K562 (cell line): Measurements from ENCODE around the gene KAZALD1. TPM values are rescaled to one million over a fixed set of nuclear protein-coding genes. Genes with fewer than 3 reads are reported as not detected.

Experiments
- ATAC-seq: fragments of 200-7000 bp; cut with Tn5 transposase; 3 replicates; pipeline ENCODE4 v1.9.1; 2020; ENCODE audit warnings: moderate library complexity
- BruUV-seq: library from RNA; stranded (reverse); fragments of 400-500 nt; replicated peaks from 2 replicates; lab custom pipeline; 2021; lab: Mats Ljungman, UMichigan
- CTCF ChIA-PET: fragments of 300-600 bp; formaldehyde crosslinking; extraction: SDS; loops from one replicate; lab custom pipeline; 2021; ENCODE audit warnings: low intra/inter-chr PET ratio; lab: Yijun Ruan, JAX
- POLR2A ChIA-PET: fragments of 300-600, 350-650 bp; sonication (Branson Sonifier 250); formaldehyde crosslinking; extraction: SDS; loops from one replicate; lab custom pipeline; 2021; ENCODE audit warnings: antibody characterized with exemption, inconsistent platforms; lab: Yijun Ruan, JAX
- DNase-seq, 4 experiments: peaks; one replicate each; pipeline versions ENCODE4 v3.0.0 to v3.0.0-alpha.2; 2011 to 2018; ENCODE audit warnings: low spot score in 3 of 4, mixed read lengths in 3 of 4; ENCODE audit errors: extremely low read depth in 1 of 4
- FAIRE-seq: peaks from 2 replicates; lab custom pipeline; 2011; peaks lifted over from hg19 to GRCh38; lab: Jason Lieb, UNC
- H2AFZ ChIP-seq: 2 replicates; pipeline ENCODE4 v1.6.0; 2011; ENCODE audit warnings: low read depth, low read length, control low read depth, inconsistent platforms
- H3K27ac ChIP-seq: fragments of 200-600 bp; 3 replicates; pipeline ENCODE4 v1.8.0; 2011; ENCODE audit warnings: low read depth, mild to moderate bottlenecking, control low read depth, inconsistent platforms, low read length, moderate library complexity, mixed read lengths; ENCODE audit errors: extremely low read depth
- H3K27me3 ChIP-seq, 2 experiments: fragments of 300-600 bp in 1 of 2; 2 replicates in 1 of 2; 3 replicates in 1 of 2; pipeline versions ENCODE4 v1.6.0 to v1.8.0; 2011; ENCODE audit warnings: inconsistent platforms in 2 of 2, low read length in 2 of 2, mild to moderate bottlenecking in 1 of 2, mixed read lengths in 1 of 2, moderate library complexity in 1 of 2; ENCODE audit not compliant: control insufficient read depth in 2 of 2, insufficient read depth in 2 of 2
- H3K36me3 ChIP-seq: fragments of 300-600 bp; 3 replicates; pipeline ENCODE4 v1.8.0; 2011; ENCODE audit warnings: mild to moderate bottlenecking, low read length, inconsistent platforms; ENCODE audit not compliant: control insufficient read depth, insufficient read depth
- H3K4me1 ChIP-seq, 2 experiments: fragments of 200-600 bp in 1 of 2; replicated peaks in 1 of 2; 2 replicates in 1 of 2; 3 replicates in 1 of 2; pipeline versions ENCODE4 v1.5.1 to v1.8.0; 2011; ENCODE audit warnings: inconsistent platforms in 2 of 2, low read length in 2 of 2, mild to moderate bottlenecking in 1 of 2, mixed read lengths in 1 of 2, moderate library complexity in 1 of 2; ENCODE audit not compliant: control insufficient read depth in 2 of 2, insufficient read depth in 2 of 2
- H3K4me2 ChIP-seq: 2 replicates; pipeline ENCODE4 v1.6.1; 2011; ENCODE audit warnings: low read length, control low read depth, inconsistent platforms, mixed read lengths; ENCODE audit not compliant: insufficient read depth
- H3K4me3 ChIP-seq: fragments of 200-600 bp; sonication (generic), shearing (Covaris generic); 2 replicates; pipeline ENCODE4 v1.5.1; 2016; ENCODE audit warnings: control low read depth, inconsistent platforms
- H3K79me2 ChIP-seq: fragments of 200-600 bp; 3 replicates; pipeline ENCODE4 v1.8.0; 2011; ENCODE audit warnings: low read length, inconsistent platforms; ENCODE audit not compliant: control insufficient read depth, insufficient read depth
- H3K9ac ChIP-seq, 2 experiments: 2 replicates each; pipeline versions ENCODE4 v1.6.0 to v1.6.1; 2011; ENCODE audit warnings: low read depth in 2 of 2, low read length in 2 of 2, control low read depth in 1 of 2, inconsistent platforms in 1 of 2, mild to moderate bottlenecking in 1 of 2, mixed read lengths in 1 of 2; ENCODE audit not compliant: insufficient read depth in 1 of 2
- H3K9me1 ChIP-seq: one replicate; pipeline ENCODE4 v1.6.0; 2011; ENCODE audit warnings: inconsistent platforms, mild to moderate bottlenecking, low read length, moderate library complexity; ENCODE audit not compliant: control insufficient read depth, insufficient read depth
- H3K9me3 ChIP-seq: replicated peaks from 2 replicates; pipeline ENCODE4 v1.5.1; 2011; ENCODE audit warnings: low read depth, low read length, inconsistent platforms; ENCODE audit not compliant: control insufficient read depth, insufficient read depth
- H4K20me1 ChIP-seq: replicated peaks from 2 replicates; pipeline ENCODE4 v1.6.1; 2011; ENCODE audit warnings: low read length, inconsistent platforms, mixed read lengths; ENCODE audit not compliant: control insufficient read depth, insufficient read depth
- FOXP1 ChIP-seq: sonication (generic); formaldehyde crosslinking; IDR thresholded peaks from 2 replicates; pipeline ENCODE4 v1.8.0; 2022; ENCODE audit warnings: mild to moderate bottlenecking, missing genetic modification reagents
- IFI16 ChIP-seq: fragments of 250-450 bp; sonication (Bioruptor Pico); IDR thresholded peaks from 2 replicates; pipeline ENCODE4 v2.1.2; 2022; ENCODE audit warnings: mild to moderate bottlenecking, inconsistent platforms
- IRF2 ChIP-seq: sonication (generic); formaldehyde crosslinking; IDR thresholded peaks from 2 replicates; pipeline ENCODE4 v1.8.1; 2022; ENCODE audit warnings: mild to moderate bottlenecking, missing genetic modification reagents
- PHF20 ChIP-seq: fragments of 450-650 bp; IDR thresholded peaks from 2 replicates; pipeline ENCODE4 v1.6.1; 2018; ENCODE audit not compliant: partially characterized antibody
- PYGO2 ChIP-seq: fragments of 450-650 bp; IDR thresholded peaks from 2 replicates; pipeline ENCODE4 v1.6.1; 2016; ENCODE audit warnings: mild to moderate bottlenecking, missing genetic modification characterization, moderate library complexity, missing compliant biosample characterization
- RCOR1 ChIP-seq, 2 experiments: IDR thresholded peaks; 2 replicates each; pipeline ENCODE4 v1.6.1; 2012; ENCODE audit warnings: low read depth in 2 of 2, low read length in 2 of 2, borderline replicate concordance in 1 of 2, improper control_type of control experiment in 1 of 2
- SMAD1 ChIP-seq: fragments of 150-350 bp; IDR thresholded peaks from 2 replicates; pipeline ENCODE4 v1.6.1; 2014; ENCODE audit warnings: low read length, low read depth; ENCODE audit not compliant: partially characterized antibody
- TAF9B ChIP-seq: fragments of 450-650 bp; IDR thresholded peaks from 2 replicates; pipeline ENCODE4 v1.6.1; 2018; ENCODE audit warnings: mild to moderate bottlenecking; ENCODE audit not compliant: partially characterized antibody
- TCFL5 ChIP-seq: fragments of 250-450 bp; sonication (Bioruptor Pico); conservative IDR thresholded peaks from 2 replicates; pipeline ENCODE4 v1.6.1; 2021; ENCODE audit warnings: mild to moderate bottlenecking, moderate library complexity, matching md5 sums
- TEAD2 ChIP-seq: fragments of 450-650 bp; IDR thresholded peaks from 2 replicates; pipeline ENCODE4 v1.6.1; 2016; ENCODE audit warnings: missing genetic modification characterization, control low read depth, missing compliant biosample characterization
- XRCC3 ChIP-seq: fragments of 450-650 bp; IDR thresholded peaks from 2 replicates; pipeline ENCODE4 v1.6.1; 2017; ENCODE audit warnings: mild to moderate bottlenecking, moderate library complexity
- ZBTB8A ChIP-seq: fragments of 450-650 bp; IDR thresholded peaks from 2 replicates; pipeline ENCODE4 v1.6.1; 2018; ENCODE audit warnings: mild to moderate bottlenecking, moderate library complexity; ENCODE audit not compliant: partially characterized antibody
- ZNF133 ChIP-seq: fragments of 250-450 bp; sonication (Bioruptor Pico); IDR thresholded peaks from 2 replicates; pipeline ENCODE4 v1.4.0; 2020; ENCODE audit warnings: mild to moderate bottlenecking
- ZNF224 ChIP-seq: sonication (generic); formaldehyde crosslinking; IDR thresholded peaks from 2 replicates; pipeline ENCODE4 v1.8.0; 2022; ENCODE audit warnings: mild to moderate bottlenecking, missing genetic modification reagents
- WGBS: fragments of 100-300 bp; shearing (Covaris generic); methylation state at CpG from one replicate; pipeline ENCODE4 v1.1.6; 2016; ENCODE audit warnings: low coverage, mixed read lengths; ENCODE audit not compliant: insufficient coverage; ENCODE audit errors: missing lambda C conversion rate; 5-methylcytosine and 5-hydroxymethylcytosine counted together
- in situ Hi-C: fragments of 300-500 bp; cut with MboI; formaldehyde crosslinking; loops from 4 replicates; pipeline ENCODE4 v1.15.0; 2018; ENCODE audit warnings: inconsistent platforms, mixed read lengths
- intact Hi-C: fragments of 100-400 bp; cut with micrococcal nuclease; formaldehyde crosslinking; loops from 2 replicates; pipeline ENCODE4 v1.14.2; 2022
- polyA plus RNA-seq, 8 experiments: library from polyadenylated mRNA; depleted of rRNA in 4 of 8; stranded (reverse) in 5 of 8; unstranded in 3 of 8; fragments of >200 nt; fragmentation: Nextera tagmentation in 2 of 8; fragmentation: Illumina TruSeq in 1 of 8; extraction: Ambion mirVana in 2 of 8; extraction: Trizol in 1 of 8; gene quantifications; 2 replicates each; pipeline versions ENCODE4 v1.2.1 to v1.2.3, GENCODE V29; 2011 to 2014; ENCODE audit warnings: inconsistent platforms in 1 of 8, missing spikeins in 1 of 8
- total RNA-seq, 7 experiments: library from RNA; depleted of rRNA in 6 of 7; stranded (reverse); fragments of >200 nt in 6 of 7; fragmentation: Illumina TruSeq in 2 of 7; extraction: Trizol in 2 of 7; gene quantifications; 2 replicates each; pipeline versions ENCODE4 v1.2.1 to v1.2.3, GENCODE V29; 2011 to 2021; ENCODE audit warnings: low replicate concordance in 1 of 7
- TF ChIP-seq, protein P1 (sequence below): fragments of 450-650 bp; IDR thresholded peaks from 2 replicates; pipeline ENCODE4 v1.6.1; 2016
- TF ChIP-seq, protein P2 (sequence below): fragments of 450-650 bp; formaldehyde crosslinking; IDR thresholded peaks from 2 replicates; pipeline ENCODE4 v1.4.0; 2022; ENCODE audit warnings: missing genetic modification characterization
- TF ChIP-seq, protein P3 (sequence below): sonication (generic); formaldehyde crosslinking; IDR thresholded peaks from 2 replicates; pipeline ENCODE4 v1.8.1; 2023; ENCODE audit warnings: mild to moderate bottlenecking, missing genetic modification reagents

Gene KAZALD1
- total and polyA plus RNA-seq, 9 of the 15 experiments (the other 6 are each of a cell fraction or from before 2014, with no cell fraction given): 0.15 to 10.0 (median 4.9) TPM

DNA sequence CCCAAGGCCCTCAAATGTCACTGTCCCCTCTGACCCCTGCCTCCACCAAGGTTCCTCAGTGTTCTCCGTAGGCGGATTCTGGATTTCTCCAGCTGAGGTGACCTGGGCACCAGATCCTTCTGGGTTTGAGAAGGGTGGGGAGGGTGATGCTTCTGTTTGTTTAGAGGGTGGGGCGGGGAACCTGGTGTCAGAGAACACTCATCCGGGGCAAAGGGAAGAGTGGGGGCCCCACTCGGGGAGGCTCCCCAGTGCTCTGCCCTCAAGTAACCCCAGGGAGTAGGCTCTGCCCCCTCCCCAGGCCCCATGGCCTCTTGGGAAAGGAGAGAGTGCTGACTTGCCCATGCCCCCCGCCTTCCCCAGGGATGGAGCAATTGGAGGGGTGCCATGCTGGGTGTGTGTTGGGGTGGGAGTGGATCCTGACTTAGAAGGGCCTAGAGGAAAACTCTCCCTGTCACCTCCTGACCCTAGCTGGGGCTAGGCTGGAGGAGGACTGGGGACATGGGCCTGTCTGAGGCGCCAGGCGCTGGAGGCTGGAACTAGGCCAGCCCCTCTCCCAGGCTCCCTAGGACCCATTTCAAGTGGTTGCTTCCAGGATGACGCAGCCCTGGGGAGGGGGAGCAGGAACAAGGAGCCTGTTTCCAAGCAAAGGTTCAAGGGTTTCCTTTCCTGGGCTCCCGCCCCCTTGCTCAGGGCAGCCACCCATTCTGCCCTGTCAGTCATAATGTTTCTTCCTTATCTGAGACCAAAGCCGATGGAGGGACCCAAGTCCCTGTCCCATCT lies 27.9 kb downstream of the KAZALD1 start:
- no peak for ATAC-seq
- WGBS: 11% methylated on average over 6 of the region's 11 CpGs
- ChIA-PET CTCF (no interaction called here), POLR2A (interaction anchor here (1.2 kb wide), 1 partner anchor 42 kb away, joined by 5 read pairs; no protein-coding TSS in a partner anchor)
- Histone ChIP-seq H3K4me3 (no peak overlapping the region), H2AFZ (no peak overlapping the region), H3K4me1 (peaks cover 0 to 14% of the 10 kb centered on the region in 2 experiments; a peak in 2 of 5 replicates), H3K36me3 (no peaks in the 10 kb centered on the region), H3K27ac (no peak overlapping the region), H3K9ac (no peak overlapping the region), H3K4me2 (no peak overlapping the region), H3K79me2 (no peaks in the 10 kb centered on the region), H3K27me3 (peaks cover 2 to 58% of the 10 kb centered on the region in 2 experiments; a peak in 3 of 5 replicates), H3K9me3 (no peaks in the 10 kb centered on the region), H3K9me1 (no peaks in the 10 kb centered on the region), H4K20me1 (no peaks in the 10 kb centered on the region)
- FAIRE-seq: no peak
- in situ Hi-C loops (no loop called here), intact Hi-C loops (no loop called here)
- peak in 1 of 4 experiments; percentile 9 for DNase-seq
- no TSS peak for BruUV-seq
- TF ChIP-seq, protein P1, sequence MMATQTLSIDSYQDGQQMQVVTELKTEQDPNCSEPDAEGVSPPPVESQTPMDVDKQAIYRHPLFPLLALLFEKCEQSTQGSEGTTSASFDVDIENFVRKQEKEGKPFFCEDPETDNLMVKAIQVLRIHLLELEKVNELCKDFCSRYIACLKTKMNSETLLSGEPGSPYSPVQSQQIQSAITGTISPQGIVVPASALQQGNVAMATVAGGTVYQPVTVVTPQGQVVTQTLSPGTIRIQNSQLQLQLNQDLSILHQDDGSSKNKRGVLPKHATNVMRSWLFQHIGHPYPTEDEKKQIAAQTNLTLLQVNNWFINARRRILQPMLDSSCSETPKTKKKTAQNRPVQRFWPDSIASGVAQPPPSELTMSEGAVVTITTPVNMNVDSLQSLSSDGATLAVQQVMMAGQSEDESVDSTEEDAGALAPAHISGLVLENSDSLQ: peak; percentile 63; the same call in 1 of the 2 replicates
- TF ChIP-seq PYGO2 (tag) (no peak), ZNF133 (CRISPR knock-in tag) (no peak), TEAD2 (tag) (no peak), TCFL5 (CRISPR knock-in tag) (no peak), ZNF224 (CRISPR knock-in tag) (no peak), IFI16 (CRISPR knock-in tag) (no peak), RCOR1 (IDR thresholded peaks at IDR 0.05; ENCODE audit: borderline replicate concordance in 1 of 2, low read depth in 2 of 2, low read length in 2 of 2) (no peak), TAF9B (no peak), XRCC3 (no peak), PHF20 (no peak), IRF2 (CRISPR knock-in tag) (no peak), FOXP1 (CRISPR knock-in tag) (no peak), ZBTB8A (no peak), SMAD1 (no peak)
- TF ChIP-seq, protein P2, sequence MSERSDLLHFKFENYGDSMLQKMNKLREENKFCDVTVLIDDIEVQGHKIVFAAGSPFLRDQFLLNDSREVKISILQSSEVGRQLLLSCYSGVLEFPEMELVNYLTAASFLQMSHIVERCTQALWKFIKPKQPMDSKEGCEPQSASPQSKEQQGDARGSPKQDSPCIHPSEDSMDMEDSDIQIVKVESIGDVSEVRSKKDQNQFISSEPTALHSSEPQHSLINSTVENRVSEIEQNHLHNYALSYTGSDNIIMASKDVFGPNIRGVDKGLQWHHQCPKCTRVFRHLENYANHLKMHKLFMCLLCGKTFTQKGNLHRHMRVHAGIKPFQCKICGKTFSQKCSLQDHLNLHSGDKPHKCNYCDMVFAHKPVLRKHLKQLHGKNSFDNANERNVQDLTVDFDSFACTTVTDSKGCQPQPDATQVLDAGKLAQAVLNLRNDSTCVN: no peak
- TF ChIP-seq, protein P3, sequence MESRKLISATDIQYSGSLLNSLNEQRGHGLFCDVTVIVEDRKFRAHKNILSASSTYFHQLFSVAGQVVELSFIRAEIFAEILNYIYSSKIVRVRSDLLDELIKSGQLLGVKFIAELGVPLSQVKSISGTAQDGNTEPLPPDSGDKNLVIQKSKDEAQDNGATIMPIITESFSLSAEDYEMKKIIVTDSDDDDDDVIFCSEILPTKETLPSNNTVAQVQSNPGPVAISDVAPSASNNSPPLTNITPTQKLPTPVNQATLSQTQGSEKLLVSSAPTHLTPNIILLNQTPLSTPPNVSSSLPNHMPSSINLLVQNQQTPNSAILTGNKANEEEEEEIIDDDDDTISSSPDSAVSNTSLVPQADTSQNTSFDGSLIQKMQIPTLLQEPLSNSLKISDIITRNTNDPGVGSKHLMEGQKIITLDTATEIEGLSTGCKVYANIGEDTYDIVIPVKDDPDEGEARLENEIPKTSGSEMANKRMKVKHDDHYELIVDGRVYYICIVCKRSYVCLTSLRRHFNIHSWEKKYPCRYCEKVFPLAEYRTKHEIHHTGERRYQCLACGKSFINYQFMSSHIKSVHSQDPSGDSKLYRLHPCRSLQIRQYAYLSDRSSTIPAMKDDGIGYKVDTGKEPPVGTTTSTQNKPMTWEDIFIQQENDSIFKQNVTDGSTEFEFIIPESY (CRISPR knock-in tag): 0 out of 2 replicates have a peak, but pooled peaks have one; percentile 21
